H9 (cell line): ENCODE measurements around the gene DMXL1. TPM values are rescaled to one million over a fixed set of nuclear protein-coding genes. Genes with fewer than 3 reads are reported as not detected.

Experiments used
- DNase-seq: peaks from one replicate; pipeline ENCODE4 v3.0.0-alpha.2; 2017
- H2AFZ ChIP-seq: one replicate; pipeline ENCODE4 v1.6.1; 2013; ENCODE audit warnings: mild to moderate bottlenecking, low read length, control low read depth, moderate library complexity
- H2AK5ac ChIP-seq: 2 replicates; pipeline ENCODE4 v1.6.1; 2013; ENCODE audit warnings: low read length, control low read depth, mixed read lengths; ENCODE audit not compliant: insufficient read length
- H2BK120ac ChIP-seq: one replicate; pipeline ENCODE4 v1.6.1; 2013; ENCODE audit warnings: low read depth, mild to moderate bottlenecking, low read length, control low read depth, inconsistent platforms; ENCODE audit not compliant: poor library complexity, severe bottlenecking
- H2BK12ac ChIP-seq: 2 replicates; pipeline ENCODE4 v1.6.1; 2013; ENCODE audit warnings: low read length, control low read depth, mixed read lengths, low read depth; ENCODE audit not compliant: insufficient read length
- H2BK15ac ChIP-seq: 2 replicates; pipeline ENCODE4 v1.6.1; 2013; ENCODE audit warnings: low read depth, low read length, control low read depth
- H2BK20ac ChIP-seq: one replicate; pipeline ENCODE4 v1.6.1; 2013; ENCODE audit warnings: low read depth, mild to moderate bottlenecking, low read length, control low read depth, inconsistent platforms; ENCODE audit not compliant: poor library complexity, severe bottlenecking
- H2BK5ac ChIP-seq: 2 replicates; pipeline ENCODE4 v1.6.1; 2013; ENCODE audit warnings: low read length, control low read depth, mixed read lengths; ENCODE audit not compliant: insufficient read length
- H3K14ac ChIP-seq: 2 replicates; pipeline ENCODE4 v1.6.1; 2013; ENCODE audit warnings: low read length, control low read depth; ENCODE audit not compliant: insufficient read depth
- H3K18ac ChIP-seq: 2 replicates; pipeline ENCODE4 v1.6.1; 2013; ENCODE audit warnings: low read depth, mild to moderate bottlenecking, mixed read lengths, low read length, control low read depth; ENCODE audit not compliant: insufficient read length
- H3K23ac ChIP-seq: 2 replicates; pipeline ENCODE4 v1.6.1; 2013; ENCODE audit warnings: low read length, control low read depth, mixed read lengths, low read depth; ENCODE audit not compliant: insufficient read length
- H3K23me2 ChIP-seq: 2 replicates; pipeline ENCODE4 v1.6.1; 2013; ENCODE audit warnings: low read depth, mild to moderate bottlenecking, mixed read lengths, low read length, control low read depth; ENCODE audit not compliant: insufficient read length, poor library complexity, severe bottlenecking
- H3K27ac ChIP-seq: 2 replicates; pipeline ENCODE4 v1.5.1; 2013; ENCODE audit warnings: low read length, control low read depth, mixed read lengths, low read depth; ENCODE audit not compliant: insufficient read length
- H3K27me3 ChIP-seq: 2 replicates; pipeline ENCODE4 v1.6.1; 2013; ENCODE audit warnings: low read length, control low read depth, inconsistent platforms; ENCODE audit not compliant: insufficient read depth
- H3K4ac ChIP-seq: 2 replicates; pipeline ENCODE4 v1.6.1; 2013; ENCODE audit warnings: low read depth, mild to moderate bottlenecking, control low read depth, inconsistent platforms, low read length, moderate library complexity
- H3K4me1 ChIP-seq: 2 replicates; pipeline ENCODE4 v1.6.1; 2013; ENCODE audit warnings: low read length, control low read depth, inconsistent platforms; ENCODE audit not compliant: insufficient read depth
- H3K4me2 ChIP-seq: 2 replicates; pipeline ENCODE4 v1.6.1; 2013; ENCODE audit warnings: low read length, control low read depth, mixed read lengths; ENCODE audit not compliant: insufficient read length, insufficient read depth
- H3K56ac ChIP-seq: 2 replicates; pipeline ENCODE4 v1.6.1; 2013; ENCODE audit warnings: low read depth, mild to moderate bottlenecking, mixed read lengths, low read length, control low read depth; ENCODE audit not compliant: insufficient read length
- H3K79me1 ChIP-seq: 2 replicates; pipeline ENCODE4 v1.6.1; 2013; ENCODE audit warnings: low read depth, mild to moderate bottlenecking, moderate library complexity, low read length, control low read depth, inconsistent platforms; ENCODE audit not compliant: insufficient read depth, poor library complexity, severe bottlenecking
- H3K79me2 ChIP-seq: 2 replicates; pipeline ENCODE4 v1.6.1; 2013; ENCODE audit warnings: low read length, control low read depth, inconsistent platforms; ENCODE audit not compliant: insufficient read depth
- H3K9ac ChIP-seq: 2 replicates; pipeline ENCODE4 v1.6.1; 2013; ENCODE audit warnings: low read length, control low read depth, mixed read lengths; ENCODE audit not compliant: insufficient read length; ENCODE audit errors: extremely low read depth
- H3K9me3 ChIP-seq: one replicate; pipeline ENCODE4 v1.6.1; 2013; ENCODE audit warnings: low read depth, low read length, inconsistent platforms; ENCODE audit not compliant: control insufficient read depth
- H3T11ph ChIP-seq: one replicate; pipeline ENCODE4 v1.6.1; 2013; ENCODE audit warnings: mild to moderate bottlenecking, low read length, control low read depth, inconsistent platforms
- H4K20me1 ChIP-seq: one replicate; pipeline ENCODE4 v1.6.1; 2013; ENCODE audit not compliant: control insufficient read depth, insufficient read length, insufficient read depth
- H4K5ac ChIP-seq: 2 replicates; pipeline ENCODE4 v1.6.1; 2013; ENCODE audit warnings: low read depth, mild to moderate bottlenecking, mixed read lengths, low read length, control low read depth; ENCODE audit not compliant: insufficient read length
- H4K8ac ChIP-seq: replicated peaks from 2 replicates; pipeline ENCODE4 v1.6.1; 2013; ENCODE audit warnings: low read length, control low read depth, mixed read lengths, low read depth; ENCODE audit not compliant: insufficient read length
- H4K91ac ChIP-seq: 2 replicates; pipeline ENCODE4 v1.6.1; 2013; ENCODE audit warnings: low read depth, mild to moderate bottlenecking, moderate library complexity, mixed read lengths, low read length, control low read depth; ENCODE audit not compliant: insufficient read length
- H3K27ac Mint-ChIP-seq, 3 experiments: 2 replicates in 2 of 3; 3 replicates in 1 of 3; pipeline ENCODE4 v1.8.0; 2020 to 2021; ENCODE audit warnings: mixed read lengths in 3 of 3, mild to moderate bottlenecking in 1 of 3, moderate library complexity in 1 of 3
- H3K27me3 Mint-ChIP-seq: 2 replicates; pipeline ENCODE4 v1.8.0; 2021; ENCODE audit warnings: low read depth, mild to moderate bottlenecking, moderate library complexity, mixed read lengths
- H3K36me3 Mint-ChIP-seq, 3 experiments: 2 replicates in 2 of 3; 3 replicates in 1 of 3; pipeline ENCODE4 v1.8.0; 2020 to 2021; ENCODE audit warnings: low read depth in 3 of 3, mixed read lengths in 3 of 3; ENCODE audit not compliant: insufficient read depth in 1 of 3
- H3K4me1 Mint-ChIP-seq, 2 experiments: 2 replicates each; pipeline ENCODE4 v1.8.0; 2020; ENCODE audit warnings: mixed read lengths in 2 of 2
- H3K4me3 Mint-ChIP-seq, 2 experiments: 2 replicates in 1 of 2; 3 replicates in 1 of 2; pipeline ENCODE4 v1.8.0; 2020 to 2021; ENCODE audit warnings: mild to moderate bottlenecking in 2 of 2, mixed read lengths in 2 of 2, moderate library complexity in 1 of 2
- H3K9me3 Mint-ChIP-seq, 2 experiments: 2 replicates in 1 of 2; 3 replicates in 1 of 2; pipeline ENCODE4 v1.8.0; 2020; ENCODE audit warnings: mild to moderate bottlenecking in 2 of 2, mixed read lengths in 2 of 2, moderate library complexity in 1 of 2
- CTCF ChIP-seq: fragments of 200-600 bp; sonication (generic); conservative IDR thresholded peaks from 3 replicates; pipeline ENCODE4 v1.8.0; 2021; ENCODE audit warnings: antibody characterized with exemption, mild to moderate bottlenecking
- WGBS: extraction: QIAGEN DNeasy Blood & Tissue Kit; methylation state at CpG from one replicate; pipeline ENCODE4 v1.1.7; 2013; ENCODE audit warnings: missing lambda C conversion rate, low lambda C conversion rate, mixed read lengths; ENCODE audit not compliant: insufficient read length; ENCODE audit errors: extremely low coverage; 5-methylcytosine and 5-hydroxymethylcytosine counted together
- total RNA-seq: library from RNA; stranded (reverse); gene quantifications from 2 replicates; pipeline ENCODE4 v1.2.1, GENCODE V29; 2021

DMXL1 gene
- total RNA-seq, 1 experiment from 2014 or later: 63.5 TPM

DNA sequence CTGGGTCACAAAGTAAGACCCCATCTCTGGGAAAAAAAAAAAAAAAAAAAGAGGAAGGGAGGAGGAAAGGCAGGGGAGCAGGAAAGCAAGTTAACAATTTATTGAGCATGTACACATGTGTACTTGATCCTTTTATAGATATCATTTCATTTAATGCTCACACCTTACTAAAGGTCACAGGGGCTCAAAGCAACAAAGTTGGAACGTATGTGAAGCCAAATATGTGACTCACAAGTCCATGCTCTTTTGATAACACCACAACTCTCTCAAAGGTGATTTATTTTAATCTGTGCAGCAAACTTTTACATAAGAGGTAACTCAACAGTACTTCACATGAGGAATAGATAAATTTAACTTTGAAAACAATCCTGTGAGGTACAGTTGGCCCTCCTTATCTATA is 48.1 kb upstream of the DMXL1 start:
- DNase-seq: no peak

More for the DNA sequence above, 48.1 kb upstream of the DMXL1 start:
- no peak overlapping the region for H2BK120ac ChIP-seq
- TF ChIP-seq CTCF: no peak
- no peak overlapping the region for H2BK5ac ChIP-seq
- H3K27me3 ChIP-seq: no peaks in the 10 kb centered on the region
- H3K4me2 ChIP-seq: no peak overlapping the region
- no peaks in the 10 kb centered on the region for H3K4me1 ChIP-seq
- H3K56ac ChIP-seq: no peak overlapping the region
- H3K79me1 ChIP-seq: no peaks in the 10 kb centered on the region
- Mint-ChIP-seq H3K4me1 (peaks cover 4 to 6% of the 10 kb centered on the region in 2 experiments), H3K9me3 (peaks cover 3 to 11% of the 10 kb centered on the region in 2 experiments; a peak in 4 of 5 replicates), H3K27me3 (no peaks in the 10 kb centered on the region; the same call in 1 of the 2 replicates), H3K27ac (no peak overlapping the region), H3K36me3 (peaks cover 0 to 7% (median 4%) of the 10 kb centered on the region in 3 experiments; a peak in 4 of 7 replicates), H3K4me3 (no peak overlapping the region)
- H3K4ac ChIP-seq: no peak overlapping the region
- H2BK20ac ChIP-seq: no peak overlapping the region
- no peak overlapping the region for H4K91ac ChIP-seq
- no peak overlapping the region for H3T11ph ChIP-seq
- H2AFZ ChIP-seq: no peak overlapping the region
- H3K23me2 ChIP-seq: no peaks in the 10 kb centered on the region
- H3K79me2 ChIP-seq: no peaks in the 10 kb centered on the region
- H3K9me3 ChIP-seq: no peaks in the 10 kb centered on the region
- H3K27ac ChIP-seq: no peak overlapping the region
- no peak overlapping the region for H3K23ac ChIP-seq
- no peak overlapping the region for H4K8ac ChIP-seq
- no peak overlapping the region for H3K18ac ChIP-seq
- H4K5ac ChIP-seq: no peak overlapping the region
- no CpG with 5 or more reads among the region's 1 CpG for WGBS
- no peak overlapping the region for H3K9ac ChIP-seq
- H3K14ac ChIP-seq: no peak overlapping the region
- H2BK12ac ChIP-seq: no peak overlapping the region
- no peak overlapping the region for H2BK15ac ChIP-seq
- no peaks in the 10 kb centered on the region for H4K20me1 ChIP-seq
- H2AK5ac ChIP-seq: no peak overlapping the region
